Dendritic cell treated with granulocyte-macrophage colony-stimulating factor and Interleukin-4, amounts not matched to agents 40 ng/mL and 50 ng/mL, for 4 days (primary cell): ENCODE results near the gene CBLL1.

Experiments used
- H3K27ac Mint-ChIP-seq: one replicate; pipeline ENCODE4 v1.8.0; 2022; ENCODE audit warnings: mild to moderate bottlenecking, mixed read lengths
- H3K27me3 Mint-ChIP-seq: one replicate; pipeline ENCODE4 v1.8.0; 2022; ENCODE audit warnings: mild to moderate bottlenecking, mixed read lengths
- H3K36me3 Mint-ChIP-seq: one replicate; pipeline ENCODE4 v1.8.0; 2022; ENCODE audit warnings: low read depth, mixed read lengths
- H3K4me1 Mint-ChIP-seq: one replicate; pipeline ENCODE4 v1.8.0; 2022; ENCODE audit warnings: low read depth, mixed read lengths
- H3K4me3 Mint-ChIP-seq: one replicate; pipeline ENCODE4 v1.8.0; 2022; ENCODE audit warnings: mild to moderate bottlenecking, moderate library complexity, mixed read lengths
- H3K9me3 Mint-ChIP-seq: one replicate; pipeline ENCODE4 v1.8.0; 2022; ENCODE audit warnings: mixed read lengths
- intact Hi-C: fragments of 100-400 bp; cut with micrococcal nuclease; formaldehyde crosslinking; loops from one replicate; pipeline ENCODE4 v1.15.0; 2022

CBLL1 gene

DNA sequence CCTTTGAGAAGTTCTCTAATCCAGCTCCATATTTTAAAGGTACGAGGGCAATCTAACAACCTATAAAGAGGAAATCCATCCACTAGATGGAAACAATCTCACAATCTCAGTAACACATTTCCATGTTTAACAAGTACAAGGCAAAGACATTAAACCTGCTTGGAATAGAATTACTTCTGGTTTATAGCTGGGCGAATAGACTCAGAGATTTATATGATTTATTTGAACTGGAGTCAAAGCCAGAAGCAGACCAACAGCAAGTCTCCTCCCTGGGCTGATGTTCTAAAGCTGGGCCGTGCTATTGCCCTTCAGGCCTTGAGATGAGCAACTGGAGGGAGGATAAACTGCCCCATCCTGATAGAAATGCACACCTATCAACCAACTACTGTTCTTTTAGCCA is 33.8 kb downstream of the CBLL1 start:
- Mint-ChIP-seq H3K4me3 (no peak overlapping the region), H3K27me3 (peaks cover 3% of the 10 kb centered on the region), H3K9me3 (no peaks in the 10 kb centered on the region), H3K27ac (no peak overlapping the region), H3K4me1 (no peaks in the 10 kb centered on the region), H3K36me3 (no peaks in the 10 kb centered on the region)
- intact Hi-C loops: no loop called here

GRCh38 chr7:107778283-107778682 is 34.3 kb downstream of the CBLL1 start:
- Mint-ChIP-seq H3K27ac (no peak overlapping the region), H3K36me3 (no peaks in the 10 kb centered on the region), H3K4me1 (no peaks in the 10 kb centered on the region), H3K4me3 (no peak overlapping the region), H3K27me3 (peaks cover 3% of the 10 kb centered on the region), H3K9me3 (no peaks in the 10 kb centered on the region)
- intact Hi-C loops: no loop called here

DNA sequence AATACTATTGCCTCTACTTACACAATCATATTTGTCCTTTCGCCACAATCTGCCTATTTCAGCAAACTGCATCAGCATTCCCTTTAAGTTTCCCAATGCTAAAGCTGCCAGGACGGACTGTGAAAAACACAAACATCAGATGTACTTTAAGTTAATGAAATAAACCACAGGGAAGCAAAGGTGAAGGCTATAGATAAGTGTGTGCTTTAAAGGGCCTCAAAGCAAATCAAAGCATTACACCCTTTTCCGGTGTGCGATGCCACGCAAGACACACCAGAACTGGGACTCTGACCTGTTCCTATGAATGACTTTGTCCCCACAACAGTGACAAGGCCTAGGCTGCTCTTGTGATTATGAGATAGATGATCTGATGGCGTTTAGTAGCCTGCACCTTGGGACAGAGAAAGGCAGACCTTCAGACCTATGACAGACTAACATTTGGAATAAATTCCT is 35.7 kb downstream of the CBLL1 start:
- no peaks in the 10 kb centered on the region for H3K4me1 Mint-ChIP-seq

DNA sequence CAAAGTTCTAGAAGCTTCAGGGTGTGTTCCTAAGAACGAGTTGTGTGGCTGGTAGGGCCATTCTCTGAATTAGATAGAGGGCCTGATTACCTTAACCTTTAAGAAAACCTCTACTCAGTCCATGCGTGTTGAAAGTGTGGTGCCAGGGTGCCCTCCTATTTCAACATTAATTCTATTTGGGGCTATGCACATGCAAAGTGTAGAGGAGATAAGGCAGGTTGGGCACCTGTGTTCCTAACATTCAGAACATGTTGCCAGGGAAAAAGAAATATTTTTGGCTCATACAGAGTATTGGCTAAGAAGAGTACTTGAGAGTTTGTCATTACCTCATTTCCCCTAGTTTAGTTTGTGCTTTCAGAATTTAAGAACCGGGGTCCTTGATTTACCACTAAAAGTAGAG is 38.4 kb downstream of the CBLL1 start:
- Mint-ChIP-seq H3K9me3 (no peaks in the 10 kb centered on the region), H3K4me1 (no peaks in the 10 kb centered on the region), H3K4me3 (no peak overlapping the region), H3K27ac (no peak overlapping the region), H3K27me3 (no peaks in the 10 kb centered on the region), H3K36me3 (no peaks in the 10 kb centered on the region)
- intact Hi-C loops: no loop called here

More for the DNA sequence above, 35.7 kb downstream of the CBLL1 start:
- no peak overlapping the region for H3K4me3 Mint-ChIP-seq
- no peaks in the 10 kb centered on the region for H3K36me3 Mint-ChIP-seq
- no peaks in the 10 kb centered on the region for H3K9me3 Mint-ChIP-seq
- H3K27ac Mint-ChIP-seq: no peak overlapping the region
- H3K27me3 Mint-ChIP-seq: no peaks in the 10 kb centered on the region
- intact Hi-C loops: no loop called here

- intact Hi-C loops: no loop called here
- no peak overlapping the region for H3K4me3 Mint-ChIP-seq
- no peaks in the 10 kb centered on the region for H3K36me3 Mint-ChIP-seq
Observed at GRCh38 chr7:107783648-107784047, 39.7 kb downstream of the CBLL1 start.

GRCh38 chr7:107785170-107785569 is 41.2 kb downstream of the CBLL1 start:
- H3K27ac Mint-ChIP-seq: no peak overlapping the region
- H3K4me3 Mint-ChIP-seq: no peak overlapping the region
- no peaks in the 10 kb centered on the region for H3K9me3 Mint-ChIP-seq
- intact Hi-C loops: no loop called here
- no peaks in the 10 kb centered on the region for H3K4me1 Mint-ChIP-seq
- no peaks in the 10 kb centered on the region for H3K27me3 Mint-ChIP-seq
- H3K36me3 Mint-ChIP-seq: no peaks in the 10 kb centered on the region

More at GRCh38 chr7:107783648-107784047, 39.7 kb downstream of the CBLL1 start:
- Mint-ChIP-seq H3K27me3 (no peaks in the 10 kb centered on the region), H3K4me1 (no peaks in the 10 kb centered on the region), H3K9me3 (no peaks in the 10 kb centered on the region), H3K27ac (no peak overlapping the region)

GRCh38 chr7:107785926-107786325 is 42.0 kb downstream of the CBLL1 start:
- H3K27me3 Mint-ChIP-seq: no peaks in the 10 kb centered on the region
- H3K27ac Mint-ChIP-seq: no peak overlapping the region
- H3K4me3 Mint-ChIP-seq: no peak overlapping the region
- no peaks in the 10 kb centered on the region for H3K36me3 Mint-ChIP-seq
- intact Hi-C loops: no loop called here
- H3K4me1 Mint-ChIP-seq: no peaks in the 10 kb centered on the region
- no peaks in the 10 kb centered on the region for H3K9me3 Mint-ChIP-seq

DNA sequence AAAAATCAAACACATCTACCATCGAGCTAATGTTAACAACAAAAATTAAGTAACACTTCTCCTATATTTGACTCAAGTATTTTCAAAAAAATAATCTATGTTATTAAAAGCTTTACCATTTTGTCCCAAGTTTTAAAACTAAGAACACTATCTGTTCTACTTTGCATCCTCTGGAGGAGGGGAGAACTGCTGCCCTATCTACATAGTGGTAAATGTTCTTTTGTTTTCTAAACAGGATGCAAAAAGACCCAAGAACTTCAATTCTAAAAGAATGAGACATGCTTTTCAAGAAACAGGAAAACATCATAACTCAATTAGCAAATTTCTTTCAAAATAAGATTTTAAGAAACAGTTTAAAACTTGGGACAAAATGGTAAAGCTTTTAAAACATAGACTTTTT is 44.3 kb downstream of the CBLL1 start:
- Mint-ChIP-seq H3K4me3 (no peak overlapping the region), H3K4me1 (no peaks in the 10 kb centered on the region), H3K9me3 (no peaks in the 10 kb centered on the region), H3K36me3 (no peaks in the 10 kb centered on the region), H3K27ac (no peak overlapping the region), H3K27me3 (no peaks in the 10 kb centered on the region)
- intact Hi-C loops: no loop called here

DNA sequence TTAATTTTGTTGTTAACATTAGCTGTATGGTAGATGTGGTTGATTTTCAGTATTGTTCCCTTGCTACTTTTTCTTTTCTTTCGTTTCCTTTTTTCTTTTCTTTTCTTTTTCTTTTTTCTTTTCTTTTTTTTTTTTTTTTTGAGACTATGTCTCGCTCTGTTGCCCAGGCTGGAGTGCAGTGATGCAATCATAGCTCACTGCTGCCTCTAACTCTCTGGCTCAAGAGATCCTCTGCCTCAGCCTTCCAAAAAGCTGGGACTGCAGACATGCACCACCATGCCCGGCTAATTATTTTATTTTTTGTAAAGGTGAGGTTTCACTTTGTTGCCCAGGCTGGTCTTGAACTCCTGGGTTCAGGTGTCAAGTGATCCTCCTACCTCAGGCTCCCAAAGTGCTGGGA is 44.7 kb downstream of the CBLL1 start:
- H3K27ac Mint-ChIP-seq: no peak overlapping the region
- H3K9me3 Mint-ChIP-seq: no peaks in the 10 kb centered on the region

GRCh38 chr7:107789647-107790046 is 45.7 kb downstream of the CBLL1 start:
- H3K36me3 Mint-ChIP-seq: no peaks in the 10 kb centered on the region
- no peaks in the 10 kb centered on the region for H3K27me3 Mint-ChIP-seq
- no peaks in the 10 kb centered on the region for H3K4me1 Mint-ChIP-seq
- H3K4me3 Mint-ChIP-seq: no peak overlapping the region
- intact Hi-C loops: no loop called here
- no peaks in the 10 kb centered on the region for H3K9me3 Mint-ChIP-seq
- no peak overlapping the region for H3K27ac Mint-ChIP-seq

More for the DNA sequence above, 44.7 kb downstream of the CBLL1 start:
- no peaks in the 10 kb centered on the region for H3K27me3 Mint-ChIP-seq
- H3K4me3 Mint-ChIP-seq: no peak overlapping the region
- H3K4me1 Mint-ChIP-seq: no peaks in the 10 kb centered on the region
- H3K36me3 Mint-ChIP-seq: no peaks in the 10 kb centered on the region
- intact Hi-C loops: no loop called here

- Mint-ChIP-seq H3K4me1 (no peaks in the 10 kb centered on the region), H3K27me3 (peaks cover 1% of the 10 kb centered on the region), H3K4me3 (no peak overlapping the region), H3K27ac (no peak overlapping the region), H3K36me3 (no peaks in the 10 kb centered on the region), H3K9me3 (no peaks in the 10 kb centered on the region)
- intact Hi-C loops: no loop called here
Observed at GRCh38 chr7:107792364-107792763, 48.4 kb downstream of the CBLL1 start.

DNA sequence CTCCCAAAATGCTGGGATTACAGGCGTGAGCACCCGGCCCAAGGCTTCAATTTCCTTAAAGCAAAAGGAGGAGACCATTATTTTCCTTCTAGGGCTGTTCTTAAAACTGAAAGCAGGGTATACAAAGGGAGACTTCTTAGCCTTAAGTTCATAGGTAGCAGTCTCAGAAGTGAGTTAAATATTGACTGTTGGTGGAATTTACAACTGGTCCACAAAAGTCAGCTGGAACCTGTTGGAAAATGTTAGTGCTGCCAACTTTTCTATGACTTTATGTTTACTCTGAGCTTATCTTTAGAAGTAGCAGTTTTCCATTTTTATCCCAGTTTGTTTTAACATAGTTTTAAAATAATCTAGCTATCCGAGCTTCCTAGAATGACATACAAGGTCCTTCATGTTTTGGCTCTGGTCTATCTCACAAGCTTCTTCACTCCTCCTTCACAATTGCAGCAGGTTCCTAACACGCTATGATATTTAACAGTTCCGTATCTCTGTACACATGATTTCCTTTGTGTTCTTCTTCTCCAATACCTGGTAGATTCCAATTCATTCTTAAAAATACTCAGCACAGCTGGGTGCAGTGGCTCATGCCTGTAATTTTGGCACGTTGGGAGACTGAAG is 55.8 kb downstream of the CBLL1 start:
- Mint-ChIP-seq H3K9me3 (no peaks in the 10 kb centered on the region), H3K27me3 (peaks cover 3% of the 10 kb centered on the region), H3K27ac (no peak overlapping the region), H3K4me1 (no peaks in the 10 kb centered on the region), H3K4me3 (no peak overlapping the region), H3K36me3 (no peaks in the 10 kb centered on the region)
- intact Hi-C loops: no loop called here

GRCh38 chr7:107803009-107803610 is 59.2 kb downstream of the CBLL1 start, which contains the start of gene SLC26A3:
Gene SLC26A3 (minus strand): TSS chr7:107803223. CDS start chr7:107794509, 8,714 bp downstream.
- no peaks in the 10 kb centered on the region for H3K4me1 Mint-ChIP-seq
- intact Hi-C loops: no loop called here
- no peak within 1 kb of the TSS for H3K27ac Mint-ChIP-seq
- H3K36me3 Mint-ChIP-seq: no peaks in the 10 kb centered on the region
- no peaks in the 10 kb centered on the region for H3K9me3 Mint-ChIP-seq
- H3K27me3 Mint-ChIP-seq: peaks cover 1% of the 10 kb centered on the region
- no peak within 1 kb of the TSS for H3K4me3 Mint-ChIP-seq

DNA sequence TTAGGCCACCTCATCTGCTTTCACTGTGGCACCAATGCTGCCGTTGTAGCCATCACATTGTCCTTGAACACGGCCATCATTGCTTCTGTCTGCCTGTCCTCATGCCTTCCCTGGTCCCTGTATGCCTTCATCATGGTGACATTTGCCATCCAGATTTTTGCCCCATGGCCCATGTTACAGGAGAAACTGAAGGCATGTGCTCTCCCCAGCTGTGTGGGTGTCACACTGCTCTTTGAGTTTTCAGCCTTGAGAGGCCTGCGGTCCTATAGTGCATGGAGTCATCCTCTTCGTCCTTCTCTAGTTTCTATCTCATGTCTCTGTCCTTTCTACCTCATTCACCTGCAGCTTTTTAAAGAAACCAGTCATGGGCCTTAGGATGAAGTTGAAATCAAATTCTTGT is 65.2 kb downstream of the CBLL1 start:
- Mint-ChIP-seq H3K27ac (no peak overlapping the region), H3K4me3 (no peak overlapping the region), H3K4me1 (no peaks in the 10 kb centered on the region), H3K9me3 (no peaks in the 10 kb centered on the region), H3K27me3 (peaks cover 1% of the 10 kb centered on the region), H3K36me3 (no peaks in the 10 kb centered on the region)
- intact Hi-C loops: no loop called here

GRCh38 chr7:107810626-107811025 is 66.7 kb downstream of the CBLL1 start:
- H3K27me3 Mint-ChIP-seq: no peaks in the 10 kb centered on the region
- H3K9me3 Mint-ChIP-seq: no peaks in the 10 kb centered on the region
- intact Hi-C loops: no loop called here
- no peaks in the 10 kb centered on the region for H3K36me3 Mint-ChIP-seq
- no peaks in the 10 kb centered on the region for H3K4me1 Mint-ChIP-seq
- H3K4me3 Mint-ChIP-seq: no peak overlapping the region
- no peak overlapping the region for H3K27ac Mint-ChIP-seq
